Effector memory CD4-positive, alpha-beta T cell (primary cell): ENCODE data around the gene ELFN2.

Experiments used
- DNase-seq, 3 donors: peaks; one replicate each; pipeline ENCODE4 v3.0.0-alpha.2; 2020
- H3K27ac ChIP-seq: 2 replicates; pipeline ENCODE4 v1.7.0; 2013; ENCODE audit warnings: mild to moderate bottlenecking, low read length, moderate library complexity; ENCODE audit not compliant: insufficient read depth, poor library complexity, severe bottlenecking
- H3K27me3 ChIP-seq: replicated peaks from 2 replicates; pipeline ENCODE4 v1.7.0; 2013; ENCODE audit warnings: mild to moderate bottlenecking, low read length; ENCODE audit not compliant: insufficient read depth, control insufficient read depth, poor library complexity, severe bottlenecking
- H3K36me3 ChIP-seq: 2 replicates; pipeline ENCODE4 v1.7.0; 2013; ENCODE audit warnings: mild to moderate bottlenecking, low read length, moderate library complexity; ENCODE audit not compliant: control insufficient read depth, insufficient read depth
- H3K4me1 ChIP-seq: 2 replicates; pipeline ENCODE4 v1.7.0; 2013; ENCODE audit warnings: low read length, mild to moderate bottlenecking; ENCODE audit not compliant: control insufficient read depth, insufficient read depth, poor library complexity, severe bottlenecking
- H3K4me3 ChIP-seq: 2 replicates; pipeline ENCODE4 v1.7.0; 2013; ENCODE audit warnings: low read length, low read depth, mild to moderate bottlenecking; ENCODE audit not compliant: insufficient read depth, poor library complexity, severe bottlenecking
- H3K9me3 ChIP-seq: 2 replicates; pipeline ENCODE4 v1.7.0; 2013; ENCODE audit warnings: mild to moderate bottlenecking, low read length, moderate library complexity; ENCODE audit not compliant: control insufficient read depth

Gene ELFN2

GRCh38 chr22:37368058-37368457, 59.2 kb downstream of the ELFN2 start:
- no peak overlapping the region for H3K4me3 ChIP-seq
- DNase-seq = no peak
- H3K9me3 ChIP-seq = no peaks in the 10 kb centered on the region
- H3K4me1 ChIP-seq = no peaks in the 10 kb centered on the region
- no peaks in the 10 kb centered on the region for H3K36me3 ChIP-seq
- no peak overlapping the region for H3K27ac ChIP-seq
- H3K27me3 ChIP-seq = no peaks in the 10 kb centered on the region

DNA sequence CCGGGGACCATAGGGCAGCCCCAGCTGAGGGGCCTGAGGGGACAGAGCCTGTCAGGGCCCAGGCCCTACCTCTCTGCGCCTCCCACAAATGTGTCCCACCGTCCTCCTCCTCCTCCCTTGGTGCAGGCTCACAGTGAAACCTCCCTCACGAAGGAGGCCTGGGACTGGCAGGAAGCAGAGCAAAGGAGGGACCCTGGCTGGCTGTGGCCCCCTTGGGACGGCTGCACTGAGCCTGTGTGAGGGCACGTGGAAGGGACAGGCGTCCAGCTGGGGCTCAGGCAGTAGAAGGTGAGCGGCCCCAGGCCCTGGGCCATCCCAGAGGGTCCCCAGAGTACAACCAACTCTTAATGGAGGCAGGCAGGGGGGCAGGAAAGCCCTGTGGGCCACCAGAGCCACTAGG, 60.7 kb downstream of the ELFN2 start:
- no peaks in the 10 kb centered on the region for H3K36me3 ChIP-seq
- DNase-seq = no peak
- H3K4me3 ChIP-seq = no peak overlapping the region
- no peaks in the 10 kb centered on the region for H3K27me3 ChIP-seq
- no peak overlapping the region for H3K27ac ChIP-seq
- no peaks in the 10 kb centered on the region for H3K9me3 ChIP-seq
- no peaks in the 10 kb centered on the region for H3K4me1 ChIP-seq

DNA sequence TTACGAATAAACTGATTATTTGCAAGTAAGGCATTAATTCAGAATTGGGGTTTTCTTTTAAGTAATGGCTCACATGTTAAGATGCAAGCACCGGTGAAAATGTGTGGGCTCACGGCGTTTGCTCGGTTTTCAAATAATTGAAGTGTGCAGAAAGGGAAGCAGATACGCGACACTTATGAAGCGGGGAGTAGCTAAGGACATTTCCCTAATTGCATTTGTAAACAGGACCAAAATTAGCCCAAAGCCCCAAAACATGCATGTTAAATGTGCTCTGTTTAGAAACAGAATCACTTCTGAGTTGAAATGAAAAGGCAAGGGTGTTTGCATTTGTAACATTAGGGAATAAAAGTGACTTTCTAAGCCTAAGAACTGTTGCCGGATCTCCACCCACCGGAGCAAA, 61.3 kb downstream of the ELFN2 start:
- no peaks in the 10 kb centered on the region for H3K4me1 ChIP-seq

GRCh38 chr22:37363261-37363992, 63.9 kb downstream of the ELFN2 start:
- Histone ChIP-seq H3K4me1 (no peaks in the 10 kb centered on the region), H3K27ac (no peak overlapping the region), H3K4me3 (no peak overlapping the region), H3K9me3 (no peaks in the 10 kb centered on the region), H3K36me3 (no peaks in the 10 kb centered on the region), H3K27me3 (no peaks in the 10 kb centered on the region)
- no peak for DNase-seq

More for the DNA sequence above, 61.3 kb downstream of the ELFN2 start:
- no peak for DNase-seq
- no peaks in the 10 kb centered on the region for H3K36me3 ChIP-seq
- H3K9me3 ChIP-seq = no peaks in the 10 kb centered on the region
- no peak overlapping the region for H3K27ac ChIP-seq
- H3K27me3 ChIP-seq = no peaks in the 10 kb centered on the region
- H3K4me3 ChIP-seq = no peak overlapping the region

GRCh38 chr22:37362621-37363020, 64.7 kb downstream of the ELFN2 start:
- H3K9me3 ChIP-seq = no peaks in the 10 kb centered on the region
- no peaks in the 10 kb centered on the region for H3K4me1 ChIP-seq
- no peaks in the 10 kb centered on the region for H3K36me3 ChIP-seq
- no peak overlapping the region for H3K27ac ChIP-seq
- no peaks in the 10 kb centered on the region for H3K27me3 ChIP-seq
- DNase-seq = no peak
- no peak overlapping the region for H3K4me3 ChIP-seq

GRCh38 chr22:37358917-37359316, 68.4 kb downstream of the ELFN2 start:
- H3K4me3 ChIP-seq = no peak overlapping the region
- no peaks in the 10 kb centered on the region for H3K4me1 ChIP-seq
- H3K27ac ChIP-seq = no peak overlapping the region
- H3K9me3 ChIP-seq = no peaks in the 10 kb centered on the region
- no peaks in the 10 kb centered on the region for H3K27me3 ChIP-seq
- no peaks in the 10 kb centered on the region for H3K36me3 ChIP-seq
- DNase-seq = no peak

GRCh38 chr22:37358386-37358785, 68.9 kb downstream of the ELFN2 start:
- H3K9me3 ChIP-seq = no peaks in the 10 kb centered on the region
- no peak overlapping the region for H3K4me3 ChIP-seq
- no peak for DNase-seq
- H3K4me1 ChIP-seq = no peaks in the 10 kb centered on the region
- H3K27me3 ChIP-seq = no peaks in the 10 kb centered on the region
- H3K36me3 ChIP-seq = no peaks in the 10 kb centered on the region
- no peak overlapping the region for H3K27ac ChIP-seq

GRCh38 chr22:37357446-37358075, 69.7 kb downstream of the ELFN2 start:
- H3K4me1 ChIP-seq = no peaks in the 10 kb centered on the region
- H3K27ac ChIP-seq = no peak overlapping the region
- no peak overlapping the region for H3K4me3 ChIP-seq
- no peak for DNase-seq
- no peaks in the 10 kb centered on the region for H3K27me3 ChIP-seq
- H3K9me3 ChIP-seq = no peaks in the 10 kb centered on the region
- H3K36me3 ChIP-seq = no peaks in the 10 kb centered on the region

GRCh38 chr22:37356922-37357321, 70.4 kb downstream of the ELFN2 start:
- H3K36me3 ChIP-seq = no peaks in the 10 kb centered on the region
- no peaks in the 10 kb centered on the region for H3K9me3 ChIP-seq
- H3K27me3 ChIP-seq = no peaks in the 10 kb centered on the region
- no peak overlapping the region for H3K4me3 ChIP-seq
- H3K27ac ChIP-seq = no peak overlapping the region
- no peaks in the 10 kb centered on the region for H3K4me1 ChIP-seq
- DNase-seq = no peak

- H3K36me3 ChIP-seq = no peaks in the 10 kb centered on the region
- H3K4me3 ChIP-seq = no peak overlapping the region
- no peak overlapping the region for H3K27ac ChIP-seq
- H3K9me3 ChIP-seq = no peaks in the 10 kb centered on the region
- DNase-seq = no peak
- H3K4me1 ChIP-seq = no peaks in the 10 kb centered on the region
- H3K27me3 ChIP-seq = no peaks in the 10 kb centered on the region
Observed at GRCh38 chr22:37355174-37355573, 72.1 kb downstream of the ELFN2 start.
